Measurements from ENCODE around the gene ADGRE1.

ADGRE1 gene

DNA sequence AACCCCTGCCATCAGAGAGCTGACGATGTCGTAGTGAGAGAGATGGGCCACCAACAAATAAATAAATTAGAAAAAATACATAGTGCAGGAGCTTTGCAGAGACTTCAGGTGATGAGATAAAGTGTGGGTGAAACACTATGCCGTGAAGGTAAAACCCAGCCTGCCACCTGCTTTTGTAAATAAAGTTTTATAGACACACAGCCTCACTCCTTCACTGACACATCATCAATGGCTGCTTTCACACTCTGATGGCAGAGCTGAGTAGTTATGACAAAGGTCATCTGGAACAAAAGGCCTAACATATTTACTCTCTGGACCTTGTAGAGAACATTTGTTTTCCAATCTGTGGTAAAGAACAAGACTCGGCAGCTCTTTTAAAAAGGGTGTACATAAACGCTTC, 88.8 kb downstream of the ADGRE1 start:
- H2BK12ac ChIP-seq (ENCODE audit: low read length), result no peak overlapping the region
- DNase-seq, result no peak
- no peak overlapping the region for H4K12ac ChIP-seq (ENCODE audit: low read depth, low read length)
- H3K79me1 ChIP-seq (ENCODE audit: low read length), result no peaks in the 10 kb centered on the region
- H2AK5ac ChIP-seq (ENCODE audit: low read length), result no peak overlapping the region
- H3K14ac ChIP-seq (ENCODE audit: low read length), result no peak overlapping the region
- no peak overlapping the region for H4K8ac ChIP-seq (ENCODE audit: low read depth, low read length)
- no peaks in the 10 kb centered on the region for H3K27me3 ChIP-seq (ENCODE audit: insufficient read depth, low read length)
- no peak overlapping the region for H3K9ac ChIP-seq (ENCODE audit: low read length)
- WGBS (ENCODE audit: extremely low coverage, insufficient coverage, insufficient read length), result no CpG with 5 or more reads among the region's 5 CpGs
- H3K18ac ChIP-seq (ENCODE audit: low read length), result no peak overlapping the region
- no peak overlapping the region for H3K23ac ChIP-seq (ENCODE audit: low read length)
- H3K4me1 ChIP-seq (ENCODE audit: control insufficient read depth in 1 of 2, insufficient read depth in 2 of 2, low read length in 2 of 2), result no peaks in the 10 kb centered on the region
- no peak overlapping the region for H2BK5ac ChIP-seq (ENCODE audit: low read depth, low read length, poor library complexity)
- no peak overlapping the region for H3K4me2 ChIP-seq (ENCODE audit: low read length)
- H4K91ac ChIP-seq (ENCODE audit: low read depth, low read length), result no peak overlapping the region
- H2BK120ac ChIP-seq (ENCODE audit: insufficient read depth, low read length, poor library complexity), result no peak overlapping the region
- H3K9me3 ChIP-seq (ENCODE audit: insufficient read depth, low read depth, low read length), result peaks cover 17% of the 10 kb centered on the region
- no peak overlapping the region for H3K27ac ChIP-seq (ENCODE audit: low read depth, low read length)
- H3K79me2 ChIP-seq (ENCODE audit: control insufficient read depth, insufficient read depth, low read length, poor library complexity), result no peaks in the 10 kb centered on the region
- no peaks in the 10 kb centered on the region for H3K36me3 ChIP-seq (ENCODE audit: control insufficient read depth in 1 of 2, insufficient read depth in 2 of 2, low read length in 2 of 2)
- H3K4me3 ChIP-seq (ENCODE audit: low read depth, low read length), result no peak overlapping the region
- H2AFZ ChIP-seq (ENCODE audit: insufficient read depth, low read length, poor library complexity), result no peak overlapping the region
- no peak overlapping the region for H3K4ac ChIP-seq (ENCODE audit: low read depth, low read length)

DNA sequence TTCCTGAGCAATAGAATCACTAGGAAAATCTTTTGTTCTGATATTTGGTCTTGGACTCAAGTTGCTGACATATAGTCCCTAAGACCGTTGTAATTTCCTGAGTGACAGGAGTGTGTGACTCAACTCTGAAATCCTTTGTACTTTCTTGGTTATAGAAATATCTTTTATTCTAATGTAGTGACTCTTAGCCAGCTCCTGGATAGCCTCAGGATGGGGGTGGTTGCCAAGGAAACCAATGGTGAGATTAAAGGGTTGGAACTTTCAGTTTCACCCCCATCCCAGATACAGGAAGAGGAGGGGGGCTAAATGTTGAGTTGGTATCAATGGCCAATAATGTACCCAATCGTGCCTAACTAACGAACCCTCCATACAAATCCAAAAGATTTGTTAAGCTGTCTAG, 92.0 kb downstream of the ADGRE1 start:
- Histone ChIP-seq H2BK12ac (ENCODE audit: low read length) (no peak overlapping the region), H3K23ac (ENCODE audit: low read length) (no peak overlapping the region), H3K4ac (ENCODE audit: low read depth, low read length) (no peak overlapping the region), H3K27ac (ENCODE audit: low read depth, low read length) (no peak overlapping the region), H3K36me3 (ENCODE audit: control insufficient read depth in 1 of 2, insufficient read depth in 2 of 2, low read length in 2 of 2) (no peaks in the 10 kb centered on the region), H3K9ac (ENCODE audit: low read length) (no peak overlapping the region), H4K8ac (ENCODE audit: low read depth, low read length) (no peak overlapping the region), H3K18ac (ENCODE audit: low read length) (no peak overlapping the region), H2AK5ac (ENCODE audit: low read length) (no peak overlapping the region), H4K91ac (ENCODE audit: low read depth, low read length) (no peak overlapping the region), H2AFZ (ENCODE audit: insufficient read depth, low read length, poor library complexity) (no peak overlapping the region), H2BK5ac (ENCODE audit: low read depth, low read length, poor library complexity) (no peak overlapping the region), H2BK120ac (ENCODE audit: insufficient read depth, low read length, poor library complexity) (no peak overlapping the region), H3K9me3 (ENCODE audit: insufficient read depth, low read depth, low read length) (peaks cover 9% of the 10 kb centered on the region), H3K4me1 (ENCODE audit: control insufficient read depth in 1 of 2, insufficient read depth in 2 of 2, low read length in 2 of 2) (no peaks in the 10 kb centered on the region), H3K4me3 (ENCODE audit: low read depth, low read length) (no peak overlapping the region), H4K12ac (ENCODE audit: low read depth, low read length) (no peak overlapping the region), H3K79me2 (ENCODE audit: control insufficient read depth, insufficient read depth, low read length, poor library complexity) (no peaks in the 10 kb centered on the region), H3K79me1 (ENCODE audit: low read length) (no peaks in the 10 kb centered on the region), H3K14ac (ENCODE audit: low read length) (no peak overlapping the region), H3K27me3 (ENCODE audit: insufficient read depth, low read length) (no peaks in the 10 kb centered on the region), H3K4me2 (ENCODE audit: low read length) (no peak overlapping the region)
- no CpG with 5 or more reads among the region's 3 CpGs for WGBS (ENCODE audit: extremely low coverage, insufficient coverage, insufficient read length)
- no peak for DNase-seq

DNA sequence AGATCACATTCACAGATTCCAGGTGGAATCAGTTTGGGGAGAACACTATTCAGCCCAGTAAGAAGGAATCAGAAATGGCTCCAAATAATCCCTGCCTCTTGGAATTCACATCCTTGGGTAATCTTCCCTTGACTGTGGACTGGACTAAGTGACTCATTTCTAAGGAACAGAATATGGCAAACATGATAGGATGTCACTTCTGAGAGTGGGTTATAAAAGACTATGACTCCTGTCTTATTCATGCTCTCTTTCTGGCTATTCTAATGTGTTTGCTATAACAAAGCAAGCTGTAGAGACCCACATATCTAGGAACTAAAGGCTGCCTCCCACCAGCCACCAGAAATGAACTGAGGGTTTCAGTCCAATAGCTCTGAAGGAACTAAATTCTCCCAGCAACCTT, 96.1 kb downstream of the ADGRE1 start:
- DNase-seq, result no peak
- Histone ChIP-seq H3K4me2 (ENCODE audit: low read length) (no peak overlapping the region), H4K12ac (ENCODE audit: low read depth, low read length) (no peak overlapping the region), H3K4ac (ENCODE audit: low read depth, low read length) (no peak overlapping the region), H2BK12ac (ENCODE audit: low read length) (no peak overlapping the region), H3K27ac (ENCODE audit: low read depth, low read length) (no peak overlapping the region), H2AFZ (ENCODE audit: insufficient read depth, low read length, poor library complexity) (no peak overlapping the region), H3K9me3 (ENCODE audit: insufficient read depth, low read depth, low read length) (peaks cover 12% of the 10 kb centered on the region), H3K27me3 (ENCODE audit: insufficient read depth, low read length) (no peaks in the 10 kb centered on the region), H3K36me3 (ENCODE audit: control insufficient read depth in 1 of 2, insufficient read depth in 2 of 2, low read length in 2 of 2) (no peaks in the 10 kb centered on the region), H2BK5ac (ENCODE audit: low read depth, low read length, poor library complexity) (no peak overlapping the region), H2BK120ac (ENCODE audit: insufficient read depth, low read length, poor library complexity) (no peak overlapping the region), H4K91ac (ENCODE audit: low read depth, low read length) (no peak overlapping the region), H2AK5ac (ENCODE audit: low read length) (no peak overlapping the region), H4K8ac (ENCODE audit: low read depth, low read length) (no peak overlapping the region), H3K9ac (ENCODE audit: low read length) (no peak overlapping the region), H3K79me1 (ENCODE audit: low read length) (no peaks in the 10 kb centered on the region), H3K4me3 (ENCODE audit: low read depth, low read length) (no peak overlapping the region), H3K14ac (ENCODE audit: low read length) (no peak overlapping the region), H3K18ac (ENCODE audit: low read length) (no peak overlapping the region), H3K23ac (ENCODE audit: low read length) (no peak overlapping the region), H3K79me2 (ENCODE audit: control insufficient read depth, insufficient read depth, low read length, poor library complexity) (no peaks in the 10 kb centered on the region), H3K4me1 (ENCODE audit: control insufficient read depth in 1 of 2, insufficient read depth in 2 of 2, low read length in 2 of 2) (no peaks in the 10 kb centered on the region)

DNA sequence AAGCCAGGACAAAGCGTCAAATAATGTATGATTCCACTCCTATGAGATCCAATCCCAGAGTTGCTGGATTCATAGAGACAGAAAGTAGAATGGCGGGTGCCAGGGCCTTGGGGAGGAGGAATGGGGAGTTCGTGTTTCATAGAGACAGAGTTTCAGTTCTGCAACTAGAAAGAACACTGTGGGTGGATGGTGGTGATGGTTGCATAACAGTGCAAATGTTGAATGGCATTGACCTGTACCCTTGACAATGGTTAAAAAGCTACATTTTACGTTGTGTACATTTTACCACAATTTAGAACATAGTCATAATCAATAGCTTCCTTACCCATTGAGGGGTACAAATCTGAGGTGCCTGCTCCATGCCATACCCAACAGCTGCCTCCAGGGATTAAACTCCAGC, 100.5 kb downstream of the ADGRE1 start:
- no peaks in the 10 kb centered on the region for H3K36me3 ChIP-seq (ENCODE audit: control insufficient read depth in 1 of 2, insufficient read depth in 2 of 2, low read length in 2 of 2)
- H3K14ac ChIP-seq (ENCODE audit: low read length), result no peak overlapping the region
- H4K12ac ChIP-seq (ENCODE audit: low read depth, low read length), result no peak overlapping the region
- H3K23ac ChIP-seq (ENCODE audit: low read length), result no peak overlapping the region
- H2AFZ ChIP-seq (ENCODE audit: insufficient read depth, low read length, poor library complexity), result no peak overlapping the region
- H3K4me2 ChIP-seq (ENCODE audit: low read length), result no peak overlapping the region
- peaks cover 20% of the 10 kb centered on the region for H3K9me3 ChIP-seq (ENCODE audit: insufficient read depth, low read depth, low read length)
- no peak overlapping the region for H3K18ac ChIP-seq (ENCODE audit: low read length)
- no peak overlapping the region for H2AK5ac ChIP-seq (ENCODE audit: low read length)
- H2BK5ac ChIP-seq (ENCODE audit: low read depth, low read length, poor library complexity), result no peak overlapping the region
- H3K4me1 ChIP-seq (ENCODE audit: control insufficient read depth in 1 of 2, insufficient read depth in 2 of 2, low read length in 2 of 2), result no peaks in the 10 kb centered on the region
- H2BK12ac ChIP-seq (ENCODE audit: low read length), result no peak overlapping the region
- no peak overlapping the region for H3K27ac ChIP-seq (ENCODE audit: low read depth, low read length)
- no peak overlapping the region for H4K91ac ChIP-seq (ENCODE audit: low read depth, low read length)
- no peak overlapping the region for H3K4ac ChIP-seq (ENCODE audit: low read depth, low read length)
- H3K9ac ChIP-seq (ENCODE audit: low read length), result no peak overlapping the region
- no peak overlapping the region for H3K4me3 ChIP-seq (ENCODE audit: low read depth, low read length)
- no peak for DNase-seq
- H3K27me3 ChIP-seq (ENCODE audit: insufficient read depth, low read length), result no peaks in the 10 kb centered on the region
- H3K79me1 ChIP-seq (ENCODE audit: low read length), result no peaks in the 10 kb centered on the region
- no peaks in the 10 kb centered on the region for H3K79me2 ChIP-seq (ENCODE audit: control insufficient read depth, insufficient read depth, low read length, poor library complexity)
- H4K8ac ChIP-seq (ENCODE audit: low read depth, low read length), result no peak overlapping the region
- no peak overlapping the region for H2BK120ac ChIP-seq (ENCODE audit: insufficient read depth, low read length, poor library complexity)
- WGBS (ENCODE audit: extremely low coverage, insufficient coverage, insufficient read length), result no CpG with 5 or more reads among the region's 4 CpGs

DNA sequence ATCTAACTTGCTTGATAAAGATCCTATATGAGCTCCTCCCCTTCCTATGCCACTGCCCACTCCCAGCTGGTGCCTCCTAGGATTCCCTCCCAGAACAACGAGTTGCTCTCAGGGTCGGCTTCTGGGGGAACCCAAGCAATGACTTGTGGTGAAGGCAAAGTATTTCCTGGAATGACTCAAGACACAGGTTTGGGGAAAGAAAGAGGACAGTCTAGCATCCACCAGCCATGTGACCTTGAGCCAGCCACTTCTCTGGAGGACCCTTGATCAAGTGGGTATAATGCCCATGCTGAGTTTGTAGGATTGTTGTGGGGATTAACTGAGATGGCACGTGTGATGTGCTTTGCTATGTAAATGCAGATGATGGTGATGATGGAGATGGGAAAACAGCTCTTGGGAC, 100.9 kb downstream of the ADGRE1 start:
- H3K9ac ChIP-seq (ENCODE audit: low read length), result no peak overlapping the region
- no peaks in the 10 kb centered on the region for H3K27me3 ChIP-seq (ENCODE audit: insufficient read depth, low read length)
- H3K18ac ChIP-seq (ENCODE audit: low read length), result no peak overlapping the region
- no peak overlapping the region for H2AK5ac ChIP-seq (ENCODE audit: low read length)
- no peak overlapping the region for H2AFZ ChIP-seq (ENCODE audit: insufficient read depth, low read length, poor library complexity)
- H3K23ac ChIP-seq (ENCODE audit: low read length), result no peak overlapping the region
- no peaks in the 10 kb centered on the region for H3K79me2 ChIP-seq (ENCODE audit: control insufficient read depth, insufficient read depth, low read length, poor library complexity)
- no CpG with 5 or more reads among the region's 3 CpGs for WGBS (ENCODE audit: extremely low coverage, insufficient coverage, insufficient read length)
- H3K4ac ChIP-seq (ENCODE audit: low read depth, low read length), result no peak overlapping the region
- H4K12ac ChIP-seq (ENCODE audit: low read depth, low read length), result no peak overlapping the region
- H2BK12ac ChIP-seq (ENCODE audit: low read length), result no peak overlapping the region
- H2BK5ac ChIP-seq (ENCODE audit: low read depth, low read length, poor library complexity), result no peak overlapping the region
- H2BK120ac ChIP-seq (ENCODE audit: insufficient read depth, low read length, poor library complexity), result no peak overlapping the region
- no peak overlapping the region for H4K8ac ChIP-seq (ENCODE audit: low read depth, low read length)
- H3K4me3 ChIP-seq (ENCODE audit: low read depth, low read length), result no peak overlapping the region
- no peak overlapping the region for H3K4me2 ChIP-seq (ENCODE audit: low read length)
- H4K91ac ChIP-seq (ENCODE audit: low read depth, low read length), result no peak overlapping the region
- peaks cover 20% of the 10 kb centered on the region for H3K9me3 ChIP-seq (ENCODE audit: insufficient read depth, low read depth, low read length)
- no peaks in the 10 kb centered on the region for H3K36me3 ChIP-seq (ENCODE audit: control insufficient read depth in 1 of 2, insufficient read depth in 2 of 2, low read length in 2 of 2)
- H3K79me1 ChIP-seq (ENCODE audit: low read length), result no peaks in the 10 kb centered on the region
- H3K27ac ChIP-seq (ENCODE audit: low read depth, low read length), result no peak overlapping the region
- H3K14ac ChIP-seq (ENCODE audit: low read length), result no peak overlapping the region
- no peak for DNase-seq
- no peaks in the 10 kb centered on the region for H3K4me1 ChIP-seq (ENCODE audit: control insufficient read depth in 1 of 2, insufficient read depth in 2 of 2, low read length in 2 of 2)
